Endothelial cell of umbilical vein (primary cell): ENCODE results near the gene ANAPC2. TPM values are rescaled to one million over a fixed set of nuclear protein-coding genes. Genes with fewer than 3 reads are reported as not detected.

Source experiments
- BruUV-seq: library from RNA; stranded (reverse); fragments of 400-500 nt; replicated peaks from 2 replicates; lab custom pipeline; 2021; lab: Mats Ljungman, UMichigan
- CTCF ChIA-PET: fragments of 300-600, 350-600 bp; sonication (Branson Sonifier 250); formaldehyde crosslinking; loops from one replicate; lab custom pipeline; 2021; ENCODE audit warnings: antibody characterized with exemption, inconsistent platforms; lab: Charles Lee
- POLR2A ChIA-PET: fragments of 300-600, 350-600 bp; sonication (Branson Sonifier 250); formaldehyde crosslinking; loops from one replicate; lab custom pipeline; 2021; ENCODE audit warnings: antibody characterized with exemption, inconsistent platforms; lab: Charles Lee
- DNase-seq: peaks from one replicate; pipeline ENCODE4 v3.0.0-alpha.2; 2011; ENCODE audit warnings: low read depth, low spot score
- FAIRE-seq: peaks from 2 replicates; lab custom pipeline; 2011; peaks lifted over from hg19 to GRCh38; lab: Jason Lieb, UNC
- H2AFZ ChIP-seq: 2 replicates; pipeline ENCODE4 v1.6.0; 2012; ENCODE audit warnings: low read depth, low read length, control low read depth, inconsistent platforms
- H3K27ac ChIP-seq: 2 replicates; pipeline ENCODE4 v1.5.1; 2011; ENCODE audit warnings: low read depth, mild to moderate bottlenecking, control low read depth, low read length, moderate library complexity; ENCODE audit not compliant: insufficient read depth
- H3K27me3 ChIP-seq, 2 experiments: 2 replicates each; pipeline versions ENCODE4 v1.6.0 to v1.6.1; 2011; ENCODE audit warnings: low read length in 2 of 2, mixed read lengths in 1 of 2; ENCODE audit not compliant: control insufficient read depth in 2 of 2, insufficient read depth in 2 of 2
- H3K36me3 ChIP-seq, 2 experiments: 2 replicates in 1 of 2; 3 replicates in 1 of 2; pipeline ENCODE4 v1.5.1; 2011; ENCODE audit warnings: low read length in 2 of 2, mild to moderate bottlenecking in 1 of 2, moderate library complexity in 1 of 2; ENCODE audit not compliant: control insufficient read depth in 2 of 2, insufficient read depth in 2 of 2; ENCODE audit errors: extremely low read depth in 1 of 2
- H3K4me1 ChIP-seq: 3 replicates; pipeline ENCODE4 v1.5.1; 2011; ENCODE audit warnings: mild to moderate bottlenecking, low read length; ENCODE audit not compliant: control insufficient read depth, insufficient read depth; ENCODE audit errors: extremely low read depth
- H3K4me2 ChIP-seq: 2 replicates; pipeline ENCODE4 v1.6.1; 2011; ENCODE audit warnings: low read length, control low read depth, mixed read lengths; ENCODE audit not compliant: insufficient read depth
- H3K4me3 ChIP-seq, 3 experiments: fragments of 200-600 bp in 1 of 3; sonication (generic), shearing (Covaris generic) in 1 of 3; replicated peaks in 1 of 3; 2 replicates each; pipeline ENCODE4 v1.5.1; 2011 to 2016; ENCODE audit warnings: control low read depth in 3 of 3, low read length in 3 of 3, mild to moderate bottlenecking in 2 of 3, inconsistent platforms in 1 of 3, low read depth in 1 of 3, moderate library complexity in 1 of 3; ENCODE audit not compliant: insufficient read depth in 1 of 3
- H3K79me2 ChIP-seq: 2 replicates; pipeline ENCODE4 v1.6.0; 2012; ENCODE audit warnings: low read length, inconsistent platforms; ENCODE audit not compliant: control insufficient read depth, insufficient read depth
- H3K9ac ChIP-seq: replicated peaks from 2 replicates; pipeline ENCODE3; 2011; ENCODE audit warnings: low read length, control low read depth; ENCODE audit not compliant: insufficient read depth; ENCODE audit errors: extremely low read depth
- H3K9me1 ChIP-seq: replicated peaks from 3 replicates; pipeline ENCODE4 v1.6.0; 2011; ENCODE audit warnings: mild to moderate bottlenecking, low read length; ENCODE audit not compliant: control insufficient read depth, insufficient read depth; ENCODE audit errors: extremely low read depth
- H3K9me3 ChIP-seq: replicated peaks from 2 replicates; pipeline ENCODE4 v1.5.1; 2012; ENCODE audit warnings: low read length, inconsistent platforms; ENCODE audit not compliant: control insufficient read depth, insufficient read depth
- H4K20me1 ChIP-seq: replicated peaks from 2 replicates; pipeline ENCODE3; 2011; ENCODE audit warnings: mild to moderate bottlenecking, low read length; ENCODE audit not compliant: control insufficient read depth, insufficient read depth; ENCODE audit errors: extremely low read depth
- EZH2 ChIP-seq: IDR thresholded peaks from 2 replicates; pipeline ENCODE4 v1.6.1; 2012; ENCODE audit warnings: borderline replicate concordance, low read depth, mild to moderate bottlenecking, moderate library complexity, low read length, inconsistent platforms; ENCODE audit not compliant: severe bottlenecking
- MAX ChIP-seq: IDR thresholded peaks from 2 replicates; pipeline ENCODE4 v1.6.1; 2011; ENCODE audit not compliant: insufficient read depth, insufficient read length
- POLR2A ChIP-seq: IDR thresholded peaks from 2 replicates; pipeline ENCODE4 v1.6.1; 2012; ENCODE audit warnings: low read depth, mild to moderate bottlenecking, control low read depth, low read length
- dilution Hi-C: fragments of 300-500 bp; cut with MboI; formaldehyde crosslinking; loops from one replicate; pipeline ENCODE4 v1.15.0; 2019; ENCODE audit warnings: low sequenced_read_pairs; ENCODE audit not compliant: extremely low pct_ligation_motif_present
- intact Hi-C: fragments of 100-400 bp; cut with micrococcal nuclease; formaldehyde crosslinking; loops from one replicate; pipeline ENCODE4 v1.10.0; 2022
- polyA plus RNA-seq, 4 experiments: library from polyadenylated mRNA; depleted of rRNA in 3 of 4; stranded (reverse) in 3 of 4; unstranded in 1 of 4; fragments of >200 nt; gene quantifications; 2 replicates each; pipeline versions ENCODE4 v1.2.1 to v1.2.3, GENCODE V29; 2011 to 2012; ENCODE audit warnings: missing spikeins in 1 of 4
- total RNA-seq: library from RNA; stranded (reverse); gene quantifications from 2 replicates; pipeline ENCODE4 v1.2.3, GENCODE V29; 2021

ANAPC2 gene
- total and polyA plus RNA-seq, 2 donors (not counting 3 experiments of a cell fraction or from before 2014, with no cell fraction given), result 44.8 to 69.2 TPM

- DNase-seq (no peak), FAIRE-seq (no peak)
- Histone ChIP-seq H3K4me2 (no peak overlapping the region), H3K27ac (no peak overlapping the region), H3K79me2 (peaks cover 4% of the 10 kb centered on the region), H3K9me1 (no peaks in the 10 kb centered on the region), H3K9me3 (no peaks in the 10 kb centered on the region), H2AFZ (no peak overlapping the region), H3K4me1 (no peaks in the 10 kb centered on the region), H3K9ac (no peak overlapping the region), H3K4me3 (no peak overlapping the region), H3K27me3 (no peaks in the 10 kb centered on the region), H4K20me1 (no peaks in the 10 kb centered on the region), H3K36me3 (no peaks in the 10 kb centered on the region)
- CTCF ChIA-PET, result interaction anchor here (0.9 to 1.3 kb wide), 5 partner anchors 11 to 205 kb away, joined by 3 to 9 read pairs (median 4); partner anchors contain the start of gene NPDC1
- TF ChIP-seq MAX (no peak), POLR2A (no peak), EZH2 (no peak)
- BruUV-seq, result no TSS peak
- dilution Hi-C loops (no loop called here), intact Hi-C loops (no loop called here)
- POLR2A ChIA-PET, result no interaction called here
Observed at GRCh38 chr9:137234055-137234697, 45.8 kb upstream of the ANAPC2 start.

- POLR2A ChIA-PET, result no interaction called here
- no peaks in the 10 kb centered on the region for H4K20me1 ChIP-seq
- H3K4me3 ChIP-seq, result no peak overlapping the region
- H3K9ac ChIP-seq, result no peak overlapping the region
- no TSS peak for BruUV-seq
- H3K27ac ChIP-seq, result no peak overlapping the region
- dilution Hi-C loops (no loop called here), intact Hi-C loops (no loop called here)
- H3K4me2 ChIP-seq, result no peak overlapping the region
- no peak for DNase-seq
- no peaks in the 10 kb centered on the region for H3K79me2 ChIP-seq
- no peaks in the 10 kb centered on the region for H3K9me1 ChIP-seq
- CTCF ChIA-PET, result no interaction called here
- H3K9me3 ChIP-seq, result no peaks in the 10 kb centered on the region
- H2AFZ ChIP-seq, result no peak overlapping the region
- TF ChIP-seq POLR2A, result no peak
- H3K4me1 ChIP-seq, result no peaks in the 10 kb centered on the region
- no peaks in the 10 kb centered on the region for H3K36me3 ChIP-seq
- no peaks in the 10 kb centered on the region for H3K27me3 ChIP-seq
- FAIRE-seq, result no peak
Observed at GRCh38 chr9:137233143-137233980, 45.0 kb upstream of the ANAPC2 start.
